Vagina (tissue), 2 donors: ENCODE measurements around the gene CACNB1.
A peak's percentile ranks its signal among the peaks of the same experiment; 100 is the strongest.

Experiments used
- POLR2A ChIP-seq, 2 donors: fragments of 450-650 bp; IDR thresholded peaks; one replicate each; pipeline ENCODE4 v1.6.1; 2017; ENCODE audit warnings: antibody characterized with exemption in 2 of 2, mild to moderate bottlenecking in 2 of 2, moderate library complexity in 2 of 2
- POLR2AphosphoS5 ChIP-seq, 2 donors: sonication (generic); formaldehyde crosslinking; IDR thresholded peaks; one replicate each; pipeline ENCODE4 v1.9.0; 2017; ENCODE audit warnings: antibody characterized with exemption in 2 of 2, mild to moderate bottlenecking in 2 of 2, low read depth in 1 of 2; ENCODE audit not compliant: insufficient read depth in 1 of 2
- TF ChIP-seq, protein P1 (sequence below), 3 experiments: fragments of 450-650 bp in 2 of 3; fragments of 200-600 bp in 1 of 3; sonication (generic) in 1 of 3; IDR thresholded peaks; one replicate each; pipeline ENCODE4 v1.5.1; 2017 to 2019; ENCODE audit warnings: antibody characterized with exemption in 3 of 3, mild to moderate bottlenecking in 2 of 3, moderate library complexity in 2 of 3

DNA sequence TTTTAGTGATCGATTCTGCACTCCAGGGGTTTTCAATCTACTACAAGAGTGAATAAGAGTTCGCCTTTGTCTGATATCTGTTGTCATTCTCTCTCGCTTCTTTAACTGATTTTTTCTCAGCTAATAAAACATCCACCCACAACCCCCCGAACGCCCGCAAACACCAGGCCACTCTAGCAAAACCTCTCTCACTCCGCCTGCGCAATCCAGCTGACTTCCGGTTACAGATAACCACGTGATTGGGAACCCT is 2.3 kb upstream of the CACNB1 start:
- TF ChIP-seq, protein P1, sequence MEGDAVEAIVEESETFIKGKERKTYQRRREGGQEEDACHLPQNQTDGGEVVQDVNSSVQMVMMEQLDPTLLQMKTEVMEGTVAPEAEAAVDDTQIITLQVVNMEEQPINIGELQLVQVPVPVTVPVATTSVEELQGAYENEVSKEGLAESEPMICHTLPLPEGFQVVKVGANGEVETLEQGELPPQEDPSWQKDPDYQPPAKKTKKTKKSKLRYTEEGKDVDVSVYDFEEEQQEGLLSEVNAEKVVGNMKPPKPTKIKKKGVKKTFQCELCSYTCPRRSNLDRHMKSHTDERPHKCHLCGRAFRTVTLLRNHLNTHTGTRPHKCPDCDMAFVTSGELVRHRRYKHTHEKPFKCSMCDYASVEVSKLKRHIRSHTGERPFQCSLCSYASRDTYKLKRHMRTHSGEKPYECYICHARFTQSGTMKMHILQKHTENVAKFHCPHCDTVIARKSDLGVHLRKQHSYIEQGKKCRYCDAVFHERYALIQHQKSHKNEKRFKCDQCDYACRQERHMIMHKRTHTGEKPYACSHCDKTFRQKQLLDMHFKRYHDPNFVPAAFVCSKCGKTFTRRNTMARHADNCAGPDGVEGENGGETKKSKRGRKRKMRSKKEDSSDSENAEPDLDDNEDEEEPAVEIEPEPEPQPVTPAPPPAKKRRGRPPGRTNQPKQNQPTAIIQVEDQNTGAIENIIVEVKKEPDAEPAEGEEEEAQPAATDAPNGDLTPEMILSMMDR (IDR thresholded peaks at IDR 0.05): no peak
- TF ChIP-seq POLR2A (IDR thresholded peaks at IDR 0.05) (peak in 1 of 2 donors; percentile 61), POLR2AphosphoS5 (IDR thresholded peaks at IDR 0.05; ENCODE audit: insufficient read depth in 1 of 2, low read depth in 1 of 2) (peak in 1 of 2 donors; percentile 100)
